HFF-Myc (cell line): ENCODE results near the gene ZNF683.

Experiments used
- DNase-seq: peaks from one replicate; pipeline ENCODE4 v3.0.0-alpha.2; 2011; ENCODE audit warnings: low read depth; ENCODE audit errors: extremely low read depth
- H3K4me3 ChIP-seq: replicated peaks from 2 replicates; pipeline ENCODE4 v1.5.1; 2011; ENCODE audit warnings: low read depth, mild to moderate bottlenecking, control low read depth, low read length
- TF ChIP-seq, protein P1 (sequence below): IDR thresholded peaks from 2 replicates; pipeline ENCODE4 v1.5.1; 2012; ENCODE audit warnings: mild to moderate bottlenecking, low read depth, low read length, control low read depth; ENCODE audit errors: missing control alignments

Gene ZNF683

DNA sequence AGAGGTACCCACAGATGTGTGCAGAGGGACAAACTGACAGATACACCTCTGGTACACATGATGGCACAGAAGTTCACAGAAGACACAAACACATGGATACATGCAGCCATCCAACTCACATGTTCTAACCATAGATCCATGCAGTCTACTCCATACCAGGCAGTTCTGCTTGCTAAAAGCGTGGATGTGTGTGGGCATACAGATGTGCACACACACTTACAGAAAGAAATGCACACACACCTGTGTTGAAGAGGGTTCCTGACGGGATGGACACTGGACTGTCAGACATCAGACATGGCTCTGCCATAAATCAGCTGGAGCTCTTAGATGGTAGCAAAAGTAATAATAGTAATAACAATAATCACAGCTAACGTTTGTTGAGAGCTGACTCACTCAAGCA, 48.0 kb downstream of the ZNF683 start:
- TF ChIP-seq, protein P1, sequence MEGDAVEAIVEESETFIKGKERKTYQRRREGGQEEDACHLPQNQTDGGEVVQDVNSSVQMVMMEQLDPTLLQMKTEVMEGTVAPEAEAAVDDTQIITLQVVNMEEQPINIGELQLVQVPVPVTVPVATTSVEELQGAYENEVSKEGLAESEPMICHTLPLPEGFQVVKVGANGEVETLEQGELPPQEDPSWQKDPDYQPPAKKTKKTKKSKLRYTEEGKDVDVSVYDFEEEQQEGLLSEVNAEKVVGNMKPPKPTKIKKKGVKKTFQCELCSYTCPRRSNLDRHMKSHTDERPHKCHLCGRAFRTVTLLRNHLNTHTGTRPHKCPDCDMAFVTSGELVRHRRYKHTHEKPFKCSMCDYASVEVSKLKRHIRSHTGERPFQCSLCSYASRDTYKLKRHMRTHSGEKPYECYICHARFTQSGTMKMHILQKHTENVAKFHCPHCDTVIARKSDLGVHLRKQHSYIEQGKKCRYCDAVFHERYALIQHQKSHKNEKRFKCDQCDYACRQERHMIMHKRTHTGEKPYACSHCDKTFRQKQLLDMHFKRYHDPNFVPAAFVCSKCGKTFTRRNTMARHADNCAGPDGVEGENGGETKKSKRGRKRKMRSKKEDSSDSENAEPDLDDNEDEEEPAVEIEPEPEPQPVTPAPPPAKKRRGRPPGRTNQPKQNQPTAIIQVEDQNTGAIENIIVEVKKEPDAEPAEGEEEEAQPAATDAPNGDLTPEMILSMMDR, result no peak
- H3K4me3 ChIP-seq, result no peak overlapping the region
- no peak for DNase-seq

DNA sequence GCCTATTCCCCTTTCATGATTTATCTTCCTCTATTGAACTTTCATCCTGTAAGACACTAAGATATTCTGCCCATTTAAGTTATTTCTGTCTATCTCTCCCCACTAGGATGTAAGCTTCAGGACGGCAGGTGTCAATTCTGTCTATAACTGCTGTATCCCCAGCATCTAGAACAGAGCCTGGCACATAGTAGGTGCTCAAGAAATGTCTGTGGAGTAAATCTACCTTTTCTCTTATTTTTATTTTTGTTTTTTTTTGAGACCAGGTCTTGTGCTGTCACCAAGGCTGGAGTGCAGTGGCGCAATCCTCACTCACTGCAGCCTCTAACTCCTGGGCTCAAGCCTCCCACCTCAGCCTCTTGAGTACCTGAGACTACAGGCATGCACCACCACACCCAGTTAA, 49.2 kb downstream of the ZNF683 start:
- H3K4me3 ChIP-seq, result no peak overlapping the region
- DNase-seq, result no peak
- TF ChIP-seq, protein P1, result no peak

DNA sequence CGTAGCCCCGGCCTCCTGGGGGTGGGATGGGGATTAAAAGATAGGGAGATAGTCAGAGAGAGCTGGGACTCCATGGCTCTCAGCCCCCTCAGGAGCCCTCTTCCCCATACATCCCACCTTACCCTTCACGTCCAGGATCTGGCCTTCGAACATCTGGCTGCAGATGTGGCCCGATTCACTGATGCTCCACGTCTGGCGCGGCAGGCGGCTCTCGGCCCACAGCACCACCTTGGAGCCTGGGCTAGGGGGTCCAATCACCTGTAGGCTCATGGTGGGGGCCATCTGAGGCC, 50.6 kb downstream of the ZNF683 start:
- no peak overlapping the region for H3K4me3 ChIP-seq
- DNase-seq, result no peak
- TF ChIP-seq, protein P1, result no peak

DNA sequence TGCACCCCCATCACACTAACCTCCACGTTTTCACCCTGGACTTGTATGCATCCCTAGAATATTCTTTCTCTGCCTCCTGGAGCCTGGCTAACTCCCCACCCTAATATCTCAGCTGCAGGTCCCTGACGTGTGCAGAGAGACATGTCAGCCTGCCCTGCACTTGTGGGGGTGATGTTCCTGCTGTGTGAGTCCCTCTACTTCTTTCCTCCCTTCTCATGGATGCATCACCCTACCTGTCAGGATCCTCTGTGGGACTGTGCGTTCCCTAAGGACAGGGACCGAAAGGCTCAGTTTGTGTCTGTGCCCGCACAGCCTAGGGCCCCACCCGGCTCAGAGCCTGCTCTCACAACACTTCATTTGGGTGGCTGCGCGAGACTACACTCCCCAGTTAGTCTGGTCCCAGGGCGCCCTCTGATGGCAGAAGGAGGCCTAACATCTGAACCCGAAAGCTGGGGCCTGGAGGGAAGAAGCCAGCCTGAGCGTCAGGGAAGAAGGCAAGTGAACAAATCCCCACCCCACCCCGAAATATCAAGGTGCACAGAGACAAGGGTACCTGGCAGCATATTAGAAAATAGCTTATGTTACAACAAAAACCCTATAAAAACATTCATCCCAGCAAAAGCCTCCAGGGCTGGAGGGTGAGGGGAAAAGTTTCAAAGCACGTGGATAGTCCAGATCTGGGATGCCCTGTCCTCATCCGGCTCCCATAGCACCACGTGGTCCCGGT, 51.1 kb downstream of the ZNF683 start:
- peak; percentile 59 for DNase-seq
- TF ChIP-seq, protein P1, result peak; percentile 82
- H3K4me3 ChIP-seq, result no peak overlapping the region

DNA sequence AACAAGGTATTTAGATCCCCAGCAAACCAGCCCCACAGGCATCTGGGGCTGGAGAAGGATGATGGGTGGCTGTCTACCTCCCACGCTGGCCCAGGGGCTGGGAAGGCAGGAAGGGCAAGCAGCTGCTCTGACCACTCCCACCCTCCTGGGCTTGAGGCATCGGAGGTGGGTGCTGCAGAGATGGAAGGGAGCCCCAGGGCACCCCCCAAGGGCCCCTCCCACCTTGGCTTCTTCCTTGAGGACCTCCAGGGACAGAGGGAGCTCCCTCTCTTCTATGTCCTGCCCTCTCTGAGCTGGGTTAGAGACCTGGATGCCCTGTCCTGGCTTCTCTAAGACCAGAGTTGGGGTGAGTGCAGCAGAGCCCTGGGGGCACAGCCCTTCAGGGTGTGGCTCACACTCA, 51.7 kb downstream of the ZNF683 start:
- TF ChIP-seq, protein P1, result no peak
- DNase-seq, result no peak
- no peak overlapping the region for H3K4me3 ChIP-seq

DNA sequence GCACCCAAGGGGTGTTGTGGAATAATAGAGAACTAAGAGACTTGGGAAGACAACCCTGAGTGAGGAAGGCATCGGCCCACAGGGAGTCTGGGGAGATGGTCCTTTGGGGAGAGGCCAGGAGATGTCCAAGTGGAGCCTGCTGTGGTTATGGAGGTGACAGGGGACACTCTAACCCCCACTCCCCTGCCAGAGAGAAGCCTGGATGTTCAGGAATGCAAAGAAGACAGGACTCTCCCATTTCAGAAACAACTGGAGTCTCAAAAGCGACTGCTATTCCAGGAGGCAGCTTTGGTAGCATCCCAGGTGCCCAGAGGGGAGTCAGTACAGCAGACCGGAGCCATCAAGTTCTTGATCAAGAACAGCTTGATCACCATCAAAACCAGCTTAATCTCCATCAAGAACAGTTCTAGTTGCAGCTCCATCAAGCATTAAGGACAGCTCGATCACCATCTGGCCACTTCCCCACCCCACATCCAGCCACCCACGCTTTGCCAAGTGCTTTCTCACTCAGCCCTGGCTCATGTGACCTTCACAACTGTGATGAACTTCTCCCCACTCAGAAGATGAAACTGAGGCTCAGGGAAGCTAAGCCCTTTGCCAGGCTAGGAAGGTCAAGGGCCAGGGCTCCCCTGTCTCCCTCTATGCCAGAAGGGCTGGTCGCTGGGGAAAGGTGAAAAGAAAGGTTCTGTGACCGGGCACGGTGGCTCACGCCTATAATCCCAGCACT, 54.0 kb downstream of the ZNF683 start:
- no peak overlapping the region for H3K4me3 ChIP-seq
- DNase-seq, result no peak

More for the DNA sequence above, 54.0 kb downstream of the ZNF683 start:
- TF ChIP-seq, protein P1, result no peak
